NOMO-1 (cell line): ENCODE measurements around the gene CCT5.
"Not testable (repeated sequence)": the region's sequence is repeated elsewhere in the genome, so short reads cannot be mapped to it uniquely, and the experiment has no call there.

Source experiments
- DNase-seq, 2 experiments: peaks; one replicate each; lab custom pipeline; 2025; ENCODE audit not compliant: unreplicated experiment in 2 of 2; lab: John Stamatoyannopoulos, UW

Gene CCT5

DNA sequence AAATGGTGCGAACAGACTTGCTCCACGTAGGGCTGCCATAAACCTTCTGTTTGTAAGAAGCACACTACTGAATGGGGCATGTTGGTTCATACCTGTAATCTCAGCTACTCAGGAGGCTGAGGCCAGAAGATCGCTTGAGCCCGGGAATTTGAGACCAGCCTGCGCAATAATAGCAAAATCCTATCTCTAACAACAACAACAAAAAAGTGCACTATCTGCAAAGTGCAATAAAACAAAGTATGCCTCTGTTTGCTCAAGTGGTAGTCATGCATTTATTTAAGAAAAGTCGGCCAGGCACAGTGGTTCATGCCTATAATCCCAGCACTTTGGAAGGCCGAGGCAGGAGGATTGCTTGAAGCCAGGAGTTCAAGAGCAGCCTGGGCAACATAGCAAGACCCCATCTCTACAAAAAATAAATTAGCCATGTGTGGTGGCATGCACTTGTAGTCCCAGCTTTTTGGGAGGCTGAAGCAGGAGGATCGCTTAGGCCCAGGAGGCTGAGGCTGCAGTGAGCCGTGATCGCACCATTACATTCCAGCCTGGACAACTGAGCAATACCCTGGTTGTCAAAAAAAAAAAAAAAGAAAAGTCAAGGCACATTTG, 5.6 kb upstream of the CCT5 start:
- no peak for DNase-seq

DNA sequence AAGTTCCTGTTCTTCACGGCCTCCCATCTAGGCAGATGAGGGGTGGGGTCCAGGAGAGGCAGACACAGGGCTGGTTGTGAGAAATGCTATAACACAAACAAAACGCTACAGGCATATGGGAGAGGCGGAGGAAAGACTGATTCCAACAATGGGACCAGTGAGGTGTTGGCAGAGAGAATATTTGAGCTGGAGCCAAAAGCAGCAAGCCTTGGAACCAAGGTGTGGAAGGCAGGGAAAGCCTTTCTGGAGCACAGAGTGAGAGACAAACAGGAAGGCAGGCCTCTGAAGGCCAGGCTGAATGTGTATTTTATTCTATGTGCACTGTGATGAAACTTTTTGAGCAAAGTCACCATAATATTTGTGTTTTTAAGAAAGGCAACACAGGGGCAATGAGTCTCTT, 3.3 kb upstream of the CCT5 start:
- no peak for DNase-seq

DNA sequence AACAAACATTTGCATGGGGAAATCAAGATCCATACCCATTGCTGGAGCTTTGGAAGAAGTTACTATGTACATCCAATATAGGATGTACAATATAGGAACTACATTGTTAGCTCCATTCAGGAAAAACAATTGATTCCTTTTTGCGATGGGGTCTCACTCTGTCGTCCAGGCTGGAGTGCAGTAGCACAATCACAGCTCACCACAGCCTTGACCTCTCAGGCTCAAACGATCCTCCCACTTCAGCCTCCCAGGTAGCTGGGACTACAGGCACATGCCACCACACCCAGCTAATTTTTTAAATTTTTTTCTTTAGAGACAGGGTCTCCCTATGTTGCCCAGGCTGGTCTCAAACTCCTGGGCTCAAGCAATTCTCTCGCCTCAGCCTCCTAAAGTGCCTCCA, 2.9 kb upstream of the CCT5 start:
- not testable (repeated sequence) for DNase-seq

DNA sequence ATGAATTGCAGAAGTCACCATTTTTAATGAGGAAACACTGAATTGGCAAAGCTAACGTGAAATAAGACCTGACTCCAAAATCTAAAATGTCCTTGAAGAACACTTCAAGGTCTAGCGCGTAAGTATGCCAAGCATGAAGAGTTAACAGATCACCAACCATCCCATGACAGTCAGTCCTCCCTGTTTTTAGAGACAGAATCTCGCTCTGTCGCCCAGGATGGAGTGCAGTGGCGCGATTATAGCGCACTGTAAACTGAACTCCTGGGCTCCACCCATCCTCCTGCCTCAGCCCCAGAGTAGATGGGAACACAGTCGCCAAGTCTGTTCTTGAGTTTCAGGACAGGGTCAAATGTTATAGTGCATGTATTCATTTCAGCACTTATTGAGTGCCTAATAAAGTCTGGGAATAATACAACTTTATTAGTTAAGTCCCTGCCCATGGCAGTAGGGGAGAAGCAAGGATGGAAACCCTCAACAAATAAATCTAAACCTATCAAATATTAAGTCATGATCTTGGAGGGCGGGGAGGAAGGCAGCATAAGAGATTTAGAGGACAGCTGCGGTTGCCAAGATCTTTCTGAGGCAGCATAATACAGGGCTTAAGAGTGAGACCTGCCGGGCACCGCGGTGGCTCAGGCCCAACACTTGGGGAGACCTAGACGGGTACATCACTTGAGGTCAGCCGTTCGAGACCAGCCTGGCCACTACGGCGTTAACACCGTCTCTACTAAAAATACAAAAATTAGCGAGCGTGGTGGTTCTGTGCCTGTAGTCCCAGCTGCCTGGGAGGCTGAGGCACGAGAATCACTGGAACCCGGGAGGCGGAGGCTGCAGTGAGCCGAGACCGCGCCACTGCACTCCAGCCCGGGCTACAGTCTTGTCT, 1.5 kb upstream of the CCT5 start:
- peak; percentile 27 to 32 for DNase-seq

DNA sequence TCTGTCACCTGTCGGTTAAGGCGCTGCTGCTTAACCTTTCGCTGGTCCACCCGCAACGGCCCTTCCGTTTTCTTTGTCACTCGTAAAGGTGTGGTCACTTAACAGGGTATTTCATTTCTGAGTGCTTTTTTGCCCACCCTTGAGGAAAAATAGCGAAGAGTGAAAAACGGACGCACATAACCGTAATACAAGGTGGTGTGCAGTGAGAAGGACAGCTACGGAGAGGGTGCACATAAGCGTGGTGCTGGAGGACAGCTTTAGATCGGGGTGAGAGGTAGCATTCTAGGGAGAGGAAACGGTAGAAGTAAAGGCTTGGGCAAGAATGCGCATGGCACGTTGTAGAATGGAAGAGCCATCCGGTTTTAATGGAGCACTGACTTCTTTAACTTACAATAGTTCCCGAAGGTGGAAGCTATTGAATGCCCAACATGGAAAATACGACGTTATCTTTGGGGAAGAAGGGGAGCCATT, 761 bp downstream of the CCT5 start:
- DNase-seq, result peak; percentile 58 to 68

DNA sequence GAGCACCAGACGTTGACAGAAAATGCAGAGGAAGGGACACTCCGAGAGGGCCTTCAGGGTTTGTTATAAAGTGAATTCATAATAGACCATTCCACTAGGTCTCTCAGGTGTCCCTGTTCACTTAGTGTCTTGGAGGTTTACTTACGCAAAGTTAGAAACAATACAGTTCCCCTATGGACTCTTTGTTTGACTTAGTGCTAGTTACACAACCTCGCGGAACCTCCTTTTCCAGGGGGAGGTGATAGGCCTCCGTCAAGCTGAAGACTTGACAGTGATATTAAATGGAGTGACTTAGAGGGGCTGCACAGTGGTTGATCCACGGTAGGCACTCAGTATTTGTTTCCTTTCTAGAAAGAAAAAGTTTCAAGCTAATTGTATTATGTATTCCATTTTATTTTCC, 1.3 kb downstream of the CCT5 start:
- peak; percentile 69 to 76 for DNase-seq

DNA sequence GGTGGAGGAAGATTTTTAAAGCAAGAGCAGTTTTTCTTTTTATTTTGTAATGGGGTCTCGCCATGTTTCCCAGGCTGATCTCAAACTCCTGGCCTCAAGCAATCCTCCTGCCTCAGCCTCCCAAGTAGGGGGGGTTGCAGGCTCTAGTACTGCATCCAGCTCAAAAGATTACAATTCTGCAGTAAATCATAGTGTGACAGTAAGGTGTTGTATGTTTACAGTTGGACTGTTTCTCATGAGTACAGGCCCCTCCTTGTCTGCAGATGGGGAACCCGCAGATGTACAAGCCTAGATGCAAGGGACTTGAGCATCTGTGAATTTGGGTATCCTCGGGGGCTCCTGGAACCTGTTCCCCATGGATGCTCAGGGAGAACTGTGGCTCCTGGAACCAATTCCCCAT, 3.3 kb downstream of the CCT5 start:
- no peak for DNase-seq

DNA sequence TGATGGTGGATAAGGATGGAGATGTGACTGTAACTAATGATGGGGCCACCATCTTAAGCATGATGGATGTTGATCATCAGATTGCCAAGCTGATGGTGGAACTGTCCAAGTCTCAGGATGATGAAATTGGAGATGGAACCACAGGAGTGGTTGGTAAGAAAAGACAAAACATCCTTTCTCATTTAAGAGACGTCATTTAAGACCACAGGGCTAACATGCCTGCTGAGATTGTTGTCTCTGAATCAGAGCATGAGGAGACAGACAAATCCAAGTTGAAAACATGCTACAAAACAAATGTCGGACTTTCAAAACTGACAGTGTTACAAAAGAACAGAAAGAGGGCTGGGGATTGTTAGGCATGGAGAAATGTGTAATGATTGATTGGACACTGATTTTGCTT, 4.6 kb downstream of the CCT5 start:
- DNase-seq, result no peak

DNA sequence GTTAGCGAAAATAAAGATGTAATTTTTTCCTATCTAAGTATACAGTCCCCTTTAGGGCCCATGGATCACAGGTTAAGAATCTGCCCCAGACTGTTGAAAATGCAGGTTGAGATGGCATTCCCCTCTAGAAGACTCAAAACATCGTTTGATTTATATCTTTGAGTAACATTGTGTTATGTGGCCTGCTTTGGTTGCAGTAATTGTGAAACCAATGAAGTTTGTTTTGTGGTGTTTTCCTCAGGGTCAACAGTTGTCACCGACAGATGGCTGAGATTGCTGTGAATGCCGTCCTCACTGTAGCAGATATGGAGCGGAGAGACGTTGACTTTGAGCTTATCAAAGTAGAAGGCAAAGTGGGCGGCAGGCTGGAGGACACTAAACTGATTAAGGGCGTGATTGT, 7.8 kb downstream of the CCT5 start:
- no peak for DNase-seq

DNA sequence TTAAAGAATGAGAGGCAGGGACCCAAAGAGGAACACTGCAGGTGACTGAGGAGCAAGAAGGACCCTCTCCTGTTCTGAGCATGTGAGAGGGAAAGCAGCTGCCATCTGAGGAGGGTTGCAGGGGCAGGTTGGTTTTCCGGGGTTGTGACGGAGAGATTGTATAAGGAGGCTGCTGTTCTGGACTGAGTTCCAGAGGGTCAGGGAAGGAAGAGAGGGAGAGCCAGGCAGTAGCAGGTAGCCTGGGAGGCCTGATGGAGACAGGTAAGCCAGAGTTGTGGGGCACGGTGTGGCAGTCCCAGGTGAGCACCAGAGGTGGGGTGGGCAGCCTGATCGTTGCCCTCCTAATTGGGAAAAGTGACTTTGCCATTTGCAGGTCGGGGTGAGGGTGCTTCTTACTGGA, 9.8 kb downstream of the CCT5 start:
- DNase-seq, result no peak

DNA sequence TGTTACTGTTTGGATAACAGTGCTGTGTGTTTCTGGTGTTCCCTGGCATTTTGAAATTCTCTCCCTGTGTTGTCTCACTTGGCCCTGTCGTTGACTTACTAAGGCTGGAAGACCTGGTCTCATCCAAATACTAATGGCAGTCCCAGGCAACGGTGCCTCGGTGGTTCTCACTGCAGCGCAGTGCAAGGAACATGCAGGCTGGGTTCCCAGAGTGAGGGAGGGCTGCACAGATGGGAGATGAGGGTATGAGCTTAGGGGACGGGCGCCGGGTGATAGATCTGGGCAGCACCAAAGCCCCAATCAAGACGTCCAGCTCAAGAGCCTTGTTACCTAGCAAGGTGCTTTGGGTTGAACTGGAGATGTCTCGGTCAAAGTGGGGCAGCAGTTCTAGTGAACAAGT, 11.0 kb downstream of the CCT5 start:
- no peak for DNase-seq

DNA sequence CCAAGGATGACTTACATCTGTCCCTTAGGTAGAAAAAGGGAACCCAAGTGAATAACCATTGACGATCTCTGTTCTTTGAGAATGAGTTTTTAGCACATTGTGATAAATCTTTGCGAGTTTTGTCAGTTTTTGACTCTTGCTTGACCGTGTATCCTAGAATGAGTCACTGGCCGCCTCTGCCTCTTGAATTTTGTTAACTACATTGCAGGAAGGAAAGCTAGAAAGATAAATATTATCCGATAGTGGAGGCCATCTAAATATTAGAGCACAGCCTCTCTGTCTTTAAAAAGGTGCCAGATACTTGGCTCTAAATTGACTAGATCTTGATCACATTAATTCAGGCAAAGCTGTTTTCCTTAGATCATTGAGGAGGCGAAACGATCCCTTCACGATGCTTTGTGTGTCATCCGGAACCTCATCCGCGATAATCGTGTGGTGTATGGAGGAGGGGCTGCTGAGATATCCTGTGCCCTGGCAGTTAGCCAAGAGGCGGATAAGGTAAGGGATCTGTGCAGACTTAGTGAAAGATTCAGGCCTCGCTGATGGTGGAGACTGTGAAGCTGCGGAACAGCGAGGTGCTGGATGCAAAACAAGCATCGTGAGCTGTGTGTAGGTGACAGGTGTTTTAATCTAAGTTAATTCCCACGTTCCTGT, 12.2 kb downstream of the CCT5 start:
- no peak for DNase-seq

DNA sequence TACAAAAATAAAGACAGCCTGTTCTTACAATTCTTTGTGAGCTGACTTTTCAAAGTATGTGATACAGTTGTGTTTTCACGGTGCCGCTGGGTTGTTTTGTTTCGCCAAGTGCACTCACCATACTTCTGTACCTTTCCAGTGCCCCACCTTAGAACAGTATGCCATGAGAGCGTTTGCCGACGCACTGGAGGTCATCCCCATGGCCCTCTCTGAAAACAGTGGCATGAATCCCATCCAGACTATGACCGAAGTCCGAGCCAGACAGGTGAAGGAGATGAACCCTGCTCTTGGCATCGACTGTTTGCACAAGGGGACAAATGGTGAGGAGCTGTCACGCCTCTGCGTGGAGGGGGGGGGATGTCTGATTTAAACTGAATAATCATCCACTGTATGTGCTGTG, 12.9 kb downstream of the CCT5 start:
- DNase-seq, result no peak

DNA sequence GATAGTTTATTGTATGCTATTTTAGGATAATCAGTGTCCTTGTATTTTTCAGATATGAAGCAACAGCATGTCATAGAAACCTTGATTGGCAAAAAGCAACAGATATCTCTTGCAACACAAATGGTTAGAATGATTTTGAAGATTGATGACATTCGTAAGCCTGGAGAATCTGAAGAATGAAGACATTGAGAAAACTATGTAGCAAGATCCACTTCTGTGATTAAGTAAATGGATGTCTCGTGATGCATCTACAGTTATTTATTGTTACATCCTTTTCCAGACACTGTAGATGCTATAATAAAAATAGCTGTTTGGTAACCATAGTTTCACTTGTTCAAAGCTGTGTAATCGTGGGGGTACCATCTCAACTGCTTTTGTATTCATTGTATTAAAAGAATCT, 14.5 kb downstream of the CCT5 start:
- DNase-seq, result peak; percentile 29 to 93

DNA sequence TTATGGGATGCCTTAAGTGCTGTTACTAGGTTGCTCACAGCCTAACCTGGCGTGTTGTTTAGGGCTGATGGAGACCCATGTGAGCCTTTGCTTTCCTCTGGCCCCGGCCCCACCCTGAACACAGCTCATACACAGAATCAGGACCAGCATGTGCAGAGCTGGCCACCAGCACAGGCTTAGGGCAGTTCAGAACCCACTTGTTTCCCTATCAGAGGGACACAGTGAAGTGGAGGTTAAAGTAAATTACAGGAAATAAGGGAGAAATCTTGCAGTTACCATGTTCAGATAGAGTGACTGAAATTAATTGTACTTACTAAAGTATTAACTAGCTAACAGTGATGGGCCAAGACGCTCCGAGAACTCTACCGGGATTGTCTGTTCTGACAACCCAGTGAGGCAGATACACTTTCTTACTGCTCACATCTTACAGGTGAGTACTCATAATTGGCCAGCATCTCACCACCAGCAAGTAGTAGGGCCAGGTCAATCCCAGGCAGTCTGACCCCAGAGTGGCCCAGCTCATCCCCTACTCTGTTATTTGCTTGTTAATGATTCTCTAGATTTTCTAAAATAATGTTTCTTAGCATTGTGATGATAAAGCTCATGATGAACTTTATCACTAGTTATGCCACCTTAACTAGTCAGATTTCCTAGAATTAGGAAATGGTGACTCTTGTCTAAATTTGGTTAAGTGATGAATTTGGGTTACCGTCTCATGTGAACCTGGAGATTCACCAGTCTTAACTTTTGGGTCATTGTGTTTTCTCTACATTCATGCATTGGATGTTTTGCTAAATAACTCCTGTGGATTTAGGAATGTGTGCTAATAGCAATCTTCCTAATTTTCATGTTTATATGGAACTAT, 15.4 kb downstream of the CCT5 start:
- DNase-seq, result no peak

DNA sequence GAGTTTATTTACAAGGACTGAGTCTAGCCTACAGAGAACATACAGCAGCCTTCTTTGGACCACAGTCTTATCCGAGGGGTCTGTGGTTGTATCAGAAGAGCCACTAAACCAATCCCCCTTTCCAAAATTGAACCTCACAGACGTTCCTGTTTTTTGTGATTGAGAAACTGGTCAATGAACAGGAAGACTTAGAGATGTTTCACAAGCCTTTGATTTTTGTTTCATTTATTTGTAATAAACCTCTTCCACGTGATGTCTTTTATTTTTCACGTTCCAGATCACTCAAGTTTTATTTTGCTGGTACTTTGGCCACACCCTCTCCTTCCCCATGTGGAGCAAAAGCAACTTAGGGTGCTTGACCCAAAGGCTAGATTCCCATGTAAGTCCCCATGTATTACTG, 16.1 kb downstream of the CCT5 start:
- DNase-seq, result peak in 1 of 2 experiments; percentile 76

DNA sequence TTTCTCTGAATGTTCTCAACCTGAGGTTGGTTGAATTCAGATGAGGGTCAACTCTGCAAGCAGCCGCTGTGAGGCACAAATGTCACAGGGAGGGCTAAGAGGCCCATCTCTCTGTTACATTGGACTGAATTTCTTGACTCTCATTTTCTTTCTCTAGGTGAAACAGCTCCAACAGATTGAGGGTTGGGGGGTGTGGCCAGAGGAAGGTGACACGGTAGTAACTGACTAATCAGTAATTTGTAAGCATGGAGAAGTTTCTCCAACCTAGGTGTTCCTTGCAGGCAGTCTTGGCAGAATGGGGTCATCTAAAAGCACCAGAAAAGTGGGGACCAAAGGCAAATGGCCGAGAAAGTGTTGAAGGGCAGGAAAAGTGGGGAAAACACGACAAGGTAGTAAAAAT, 16.8 kb downstream of the CCT5 start:
- DNase-seq, result no peak

DNA sequence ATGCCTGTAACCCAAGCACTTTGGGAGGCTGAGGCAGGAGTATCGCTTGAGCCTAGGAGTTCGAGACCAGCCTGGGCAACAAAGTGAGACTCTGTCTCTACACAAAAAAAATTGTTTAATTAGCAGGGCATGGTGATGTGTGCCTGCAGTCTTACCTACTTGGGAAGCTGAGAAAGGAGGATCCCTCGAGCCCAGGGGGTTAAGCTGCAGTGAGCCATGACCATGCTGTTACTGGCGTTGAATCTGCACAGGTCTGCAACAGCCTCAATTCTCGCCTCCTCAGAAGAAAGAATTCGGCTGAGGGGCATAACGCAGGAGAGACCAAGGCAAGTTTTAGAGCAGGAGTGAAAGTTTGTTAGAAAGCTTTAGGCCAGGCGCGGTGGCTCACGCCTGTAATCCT, 18.0 kb downstream of the CCT5 start:
- DNase-seq, result no peak

DNA sequence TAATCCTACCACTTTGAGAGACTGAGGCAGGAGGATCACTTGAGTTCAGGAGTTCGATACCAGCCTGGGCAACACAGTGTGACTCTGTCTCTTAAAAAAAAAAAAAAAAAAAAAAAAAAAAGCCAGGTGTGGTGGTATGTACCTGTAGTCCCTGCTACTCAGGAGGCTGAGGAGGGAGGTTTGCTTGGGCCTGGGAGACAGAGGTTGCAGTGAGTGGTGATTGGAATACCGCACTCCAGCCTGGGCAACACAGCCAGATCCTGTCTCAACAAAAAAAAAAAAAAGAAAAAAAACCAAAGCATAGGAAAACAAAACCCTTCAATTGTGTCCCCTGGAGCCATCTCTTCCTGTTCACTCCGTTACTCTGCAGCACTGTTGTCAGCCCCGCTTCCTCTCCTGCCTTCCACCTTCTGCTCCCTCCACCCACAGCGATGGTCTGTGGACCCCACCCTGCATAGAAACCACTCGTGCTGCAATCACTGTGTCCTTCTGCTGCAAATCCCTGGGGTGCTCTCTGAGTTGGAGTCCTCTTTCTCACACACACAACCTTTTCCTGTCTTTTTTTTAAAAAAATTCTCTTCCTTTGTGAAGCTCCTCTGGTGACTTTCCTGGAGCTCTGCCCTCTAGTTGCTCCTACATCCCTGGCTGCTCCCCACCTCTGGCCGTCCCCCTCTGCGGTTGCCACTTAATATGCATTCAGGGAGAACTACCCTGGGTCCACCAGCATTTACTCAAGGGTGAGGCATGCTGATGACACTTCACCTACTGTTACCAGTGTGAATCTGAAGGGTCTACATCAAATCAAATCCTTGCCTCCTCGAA, 22.2 kb downstream of the CCT5 start:
- DNase-seq, result no peak

DNA sequence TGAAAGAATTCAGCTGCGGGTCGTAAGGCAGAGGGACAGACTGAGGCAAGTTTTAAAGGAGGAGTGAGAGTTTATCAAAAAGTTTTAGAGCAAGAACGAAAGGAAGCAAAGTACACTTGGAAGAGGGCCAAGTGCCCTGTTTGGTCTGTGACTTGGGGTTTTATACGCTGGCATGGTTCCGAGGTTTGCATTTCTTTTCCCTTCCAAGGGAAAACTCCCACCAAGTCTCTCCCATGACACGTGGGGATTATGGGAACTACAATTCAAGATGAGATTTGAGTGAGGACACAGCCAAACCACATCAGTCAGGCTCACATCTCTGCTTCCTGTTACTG, 22.8 kb downstream of the CCT5 start:
- DNase-seq, result not testable (repeated sequence)
